PC-9 (cell line): ENCODE data around the gene HPGD.

Source experiments
- CTCF ChIP-seq: fragments of 200-600 bp; sonication (generic); conservative IDR thresholded peaks from 2 replicates; pipeline ENCODE4 v1.6.1; 2017; ENCODE audit warnings: mixed run types, antibody characterized with exemption, mild to moderate bottlenecking, moderate library complexity
- EZH2 ChIP-seq: fragments of 200-600 bp; sonication (generic); IDR thresholded peaks from 2 replicates; pipeline ENCODE4 v1.8.0; 2017; ENCODE audit warnings: antibody characterized with exemption, low read depth

GRCh38 chr4:174449944-174450785 lies 72.1 kb downstream of the HPGD start:
- TF ChIP-seq CTCF (no peak), EZH2 (no peak)
